Activated T-helper 1 cell treated with anti-CD3 and anti-CD28 coated beads, Interleukin-12 subunit alpha, Interleukin-12 subunit beta, Interleukin-2, Interleukin-4 antibody, amounts not matched to agents 30 ng/mL and 10 ng/mL and 1 ng/mL, durations not matched to agents 14 hours and 24 hours and 36 hours (primary cell): ENCODE results near the gene SLC13A3. TPM values are rescaled to one million over a fixed set of nuclear protein-coding genes. Genes with fewer than 3 reads are reported as not detected.

ENCODE experiments used
- DNase-seq: peaks from one replicate; pipeline ENCODE4 v3.0.0; 2021; ENCODE audit warnings: low spot score
- H3K27ac Mint-ChIP-seq: one replicate; pipeline ENCODE4 v1.8.0; 2021; ENCODE audit warnings: mild to moderate bottlenecking, mixed read lengths
- H3K27me3 Mint-ChIP-seq: one replicate; pipeline ENCODE4 v1.8.0; 2022; ENCODE audit warnings: mild to moderate bottlenecking, moderate library complexity, mixed read lengths; ENCODE audit not compliant: insufficient read depth
- H3K36me3 Mint-ChIP-seq: one replicate; pipeline ENCODE4 v1.8.0; 2021; ENCODE audit warnings: low read depth, mixed read lengths
- H3K4me1 Mint-ChIP-seq: one replicate; pipeline ENCODE4 v1.8.0; 2021; ENCODE audit warnings: low read depth, mixed read lengths
- H3K4me3 Mint-ChIP-seq: one replicate; pipeline ENCODE4 v1.8.0; 2021; ENCODE audit warnings: mild to moderate bottlenecking, moderate library complexity, mixed read lengths
- H3K9me3 Mint-ChIP-seq: one replicate; pipeline ENCODE4 v1.8.0; 2021; ENCODE audit warnings: mixed read lengths
- intact Hi-C: fragments of 100-400 bp; cut with micrococcal nuclease; formaldehyde crosslinking; loops from one replicate; pipeline ENCODE4 v1.15.1; 2024
- total RNA-seq: library from RNA; stranded (reverse); gene quantifications from 2 replicates; pipeline ENCODE4 v1.2.3, GENCODE V29; 2022

SLC13A3 gene
- total RNA-seq, 1 donor from 2014 or later, result not detected

GRCh38 chr20:46594725-46595124 is 56.5 kb downstream of the SLC13A3 start:
- Mint-ChIP-seq H3K4me1 (no peaks in the 10 kb centered on the region), H3K36me3 (no peaks in the 10 kb centered on the region), H3K27me3 (peaks cover 22% of the 10 kb centered on the region), H3K27ac (no peak overlapping the region), H3K9me3 (peaks cover 4% of the 10 kb centered on the region), H3K4me3 (no peak overlapping the region)
- no peak for DNase-seq
- intact Hi-C loops, result no loop called here

- no peak overlapping the region for H3K4me3 Mint-ChIP-seq
- H3K27me3 Mint-ChIP-seq, result peaks cover 17% of the 10 kb centered on the region
- H3K4me1 Mint-ChIP-seq, result no peaks in the 10 kb centered on the region
- peaks cover 4% of the 10 kb centered on the region for H3K9me3 Mint-ChIP-seq
- DNase-seq, result no peak
- H3K27ac Mint-ChIP-seq, result no peak overlapping the region
- H3K36me3 Mint-ChIP-seq, result no peaks in the 10 kb centered on the region
- intact Hi-C loops, result no loop called here
Observed at GRCh38 chr20:46592580-46593362, 58.5 kb downstream of the SLC13A3 start.

- Mint-ChIP-seq H3K4me3 (no peak overlapping the region), H3K27ac (no peak overlapping the region), H3K4me1 (no peaks in the 10 kb centered on the region), H3K9me3 (peaks cover 4% of the 10 kb centered on the region), H3K36me3 (no peaks in the 10 kb centered on the region), H3K27me3 (peaks cover 16% of the 10 kb centered on the region)
- intact Hi-C loops, result no loop called here
- no peak for DNase-seq
Observed at GRCh38 chr20:46590443-46590842, 60.8 kb downstream of the SLC13A3 start.

GRCh38 chr20:46588532-46589511 is 62.4 kb downstream of the SLC13A3 start:
- peak overlapping the region; percentile 68 for H3K4me3 Mint-ChIP-seq
- no peak for DNase-seq
- H3K9me3 Mint-ChIP-seq, result peaks cover 4% of the 10 kb centered on the region
- no peaks in the 10 kb centered on the region for H3K4me1 Mint-ChIP-seq
- peaks cover 16% of the 10 kb centered on the region for H3K27me3 Mint-ChIP-seq
- H3K27ac Mint-ChIP-seq, result peak overlapping the region; percentile 61
- intact Hi-C loops, result no loop called here
- no peaks in the 10 kb centered on the region for H3K36me3 Mint-ChIP-seq

GRCh38 chr20:46587986-46588385 is 63.3 kb downstream of the SLC13A3 start:
- Mint-ChIP-seq H3K9me3 (peaks cover 2% of the 10 kb centered on the region), H3K27me3 (peaks cover 18% of the 10 kb centered on the region), H3K27ac (no peak overlapping the region), H3K4me3 (no peak overlapping the region), H3K4me1 (no peaks in the 10 kb centered on the region), H3K36me3 (no peaks in the 10 kb centered on the region)
- intact Hi-C loops, result no loop called here
- no peak for DNase-seq

- H3K36me3 Mint-ChIP-seq, result no peaks in the 10 kb centered on the region
- intact Hi-C loops, result no loop called here
- no peak for DNase-seq
- H3K9me3 Mint-ChIP-seq, result no peaks in the 10 kb centered on the region
- H3K4me1 Mint-ChIP-seq, result no peaks in the 10 kb centered on the region
- H3K27me3 Mint-ChIP-seq, result peaks cover 13% of the 10 kb centered on the region
- H3K27ac Mint-ChIP-seq, result no peak overlapping the region
- no peak overlapping the region for H3K4me3 Mint-ChIP-seq
Observed at GRCh38 chr20:46586724-46587123, 64.5 kb downstream of the SLC13A3 start.

GRCh38 chr20:46584508-46584907 is 66.8 kb downstream of the SLC13A3 start:
- peaks cover 21% of the 10 kb centered on the region for H3K27me3 Mint-ChIP-seq
- DNase-seq, result no peak
- H3K27ac Mint-ChIP-seq, result no peak overlapping the region
- no peaks in the 10 kb centered on the region for H3K9me3 Mint-ChIP-seq
- intact Hi-C loops, result no loop called here
- no peak overlapping the region for H3K4me3 Mint-ChIP-seq
- H3K36me3 Mint-ChIP-seq, result no peaks in the 10 kb centered on the region
- no peaks in the 10 kb centered on the region for H3K4me1 Mint-ChIP-seq

- Mint-ChIP-seq H3K4me1 (no peaks in the 10 kb centered on the region), H3K27me3 (peaks cover 27% of the 10 kb centered on the region), H3K4me3 (no peak overlapping the region), H3K27ac (no peak overlapping the region), H3K36me3 (no peaks in the 10 kb centered on the region), H3K9me3 (no peaks in the 10 kb centered on the region)
- intact Hi-C loops, result no loop called here
- no peak for DNase-seq
Observed at GRCh38 chr20:46583411-46584214, 67.6 kb downstream of the SLC13A3 start.

GRCh38 chr20:46582648-46583047 is 68.6 kb downstream of the SLC13A3 start:
- H3K4me1 Mint-ChIP-seq, result no peaks in the 10 kb centered on the region

GRCh38 chr20:46581391-46581790 is 69.9 kb downstream of the SLC13A3 start:
- intact Hi-C loops, result no loop called here

More at GRCh38 chr20:46582648-46583047, 68.6 kb downstream of the SLC13A3 start:
- no peaks in the 10 kb centered on the region for H3K9me3 Mint-ChIP-seq
- H3K27me3 Mint-ChIP-seq, result peaks cover 27% of the 10 kb centered on the region
- H3K4me3 Mint-ChIP-seq, result no peak overlapping the region
- DNase-seq, result no peak
- H3K36me3 Mint-ChIP-seq, result no peaks in the 10 kb centered on the region
- intact Hi-C loops, result no loop called here
- H3K27ac Mint-ChIP-seq, result no peak overlapping the region

GRCh38 chr20:46580613-46581205 is 70.5 kb downstream of the SLC13A3 start:
- peaks cover 32% of the 10 kb centered on the region for H3K27me3 Mint-ChIP-seq
- H3K36me3 Mint-ChIP-seq, result no peaks in the 10 kb centered on the region
- intact Hi-C loops, result no loop called here
- peaks cover 8% of the 10 kb centered on the region for H3K4me1 Mint-ChIP-seq
- H3K9me3 Mint-ChIP-seq, result no peaks in the 10 kb centered on the region
- H3K27ac Mint-ChIP-seq, result no peak overlapping the region
- no peak for DNase-seq
- no peak overlapping the region for H3K4me3 Mint-ChIP-seq

More at GRCh38 chr20:46581391-46581790, 69.9 kb downstream of the SLC13A3 start:
- no peaks in the 10 kb centered on the region for H3K9me3 Mint-ChIP-seq
- DNase-seq, result no peak
- peaks cover 29% of the 10 kb centered on the region for H3K27me3 Mint-ChIP-seq
- no peaks in the 10 kb centered on the region for H3K36me3 Mint-ChIP-seq
- peaks cover under 1% of the 10 kb centered on the region for H3K4me1 Mint-ChIP-seq
- no peak overlapping the region for H3K27ac Mint-ChIP-seq
- no peak overlapping the region for H3K4me3 Mint-ChIP-seq

- Mint-ChIP-seq H3K4me3 (no peak overlapping the region), H3K9me3 (no peaks in the 10 kb centered on the region), H3K4me1 (peaks cover 9% of the 10 kb centered on the region), H3K27ac (no peak overlapping the region), H3K36me3 (no peaks in the 10 kb centered on the region), H3K27me3 (peaks cover 26% of the 10 kb centered on the region)
- intact Hi-C loops, result no loop called here
- DNase-seq, result no peak
Observed at GRCh38 chr20:46578745-46579144, 72.5 kb downstream of the SLC13A3 start.
